Measurements from ENCODE around the gene C5orf34. TPM values are rescaled to one million over a fixed set of nuclear protein-coding genes. Genes with fewer than 3 reads are reported as not detected.

Gene C5orf34
- total and polyA plus RNA-seq, 2 of the 4 experiments (the other 2 are of a cell fraction): 3.3 to 6.1 TPM

DNA sequence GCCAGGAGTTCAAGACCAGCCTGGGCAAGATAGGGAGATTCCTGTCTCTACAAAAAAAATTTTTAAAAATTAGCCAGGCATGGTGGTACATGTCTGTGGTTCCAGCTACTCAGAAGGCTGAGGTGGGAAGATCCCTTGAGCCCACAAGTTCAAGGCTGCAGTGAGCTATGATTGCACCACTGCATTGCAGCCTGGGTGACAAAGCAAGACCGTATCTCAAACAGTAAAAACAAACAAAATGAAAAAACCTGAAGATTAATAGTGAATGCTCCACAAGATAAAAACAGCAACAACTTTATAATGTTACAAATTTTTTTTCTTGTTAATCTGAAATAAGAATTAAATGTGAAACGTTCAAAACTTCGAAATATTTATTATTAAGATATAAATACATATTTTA, 28.6 kb downstream of the C5orf34 start:
- Histone ChIP-seq H4K5ac (ENCODE audit: low read depth, low read length) (no peak overlapping the region), H2BK120ac (ENCODE audit: low read depth, low read length) (no peak overlapping the region), H3K27ac (ENCODE audit: insufficient read depth, low read length) (no peak overlapping the region), H3K4me3 (ENCODE audit: insufficient read depth, low read depth, low read length) (no peak overlapping the region), H2AK9ac (replicated peaks; ENCODE audit: low read depth, low read length, poor library complexity) (no peak overlapping the region), H2BK20ac (ENCODE audit: low read depth, low read length) (no peak overlapping the region), H3K14ac (replicated peaks; ENCODE audit: low read depth, low read length) (no peak overlapping the region), H3K56ac (ENCODE audit: extremely low read depth, insufficient read depth, low read length) (no peak overlapping the region), H3K23ac (ENCODE audit: low read depth, low read length) (no peak overlapping the region), H4K8ac (ENCODE audit: low read depth in 2 of 2, low read length in 2 of 2) (no peak overlapping the region), H3K27me3 (ENCODE audit: control insufficient read depth, insufficient read depth, low read length) (no peaks in the 10 kb centered on the region), H3K9ac (ENCODE audit: low read depth, low read length) (no peak overlapping the region), H2AFZ (replicated peaks; ENCODE audit: low read length, poor library complexity) (no peak overlapping the region), H2BK15ac (ENCODE audit: low read depth, low read length) (no peak overlapping the region), H3K4me1 (ENCODE audit: control insufficient read depth, insufficient read depth, low read length) (peaks cover 2% of the 10 kb centered on the region; the same call in 1 of the 2 replicates), H3K18ac (ENCODE audit: low read depth, low read length) (no peak overlapping the region), H3K4me2 (ENCODE audit: low read depth, low read length) (no peak overlapping the region), H4K20me1 (ENCODE audit: insufficient read depth, low read length) (no peaks in the 10 kb centered on the region), H4K91ac (ENCODE audit: insufficient read depth, low read depth, low read length) (no peak overlapping the region), H3K36me3 (ENCODE audit: control insufficient read depth, insufficient read depth, low read length) (no peaks in the 10 kb centered on the region), H3K9me1 (ENCODE audit: insufficient read depth, low read length) (no peaks in the 10 kb centered on the region), H2BK5ac (ENCODE audit: low read depth, low read length, poor library complexity, severe bottlenecking) (no peak overlapping the region), H3K9me3 (ENCODE audit: control insufficient read depth, insufficient read depth, low read length) (no peaks in the 10 kb centered on the region), H2AK5ac (ENCODE audit: low read depth, low read length) (no peak overlapping the region), H3K4ac (ENCODE audit: low read depth, low read length) (no peak overlapping the region), H3K79me1 (ENCODE audit: low read depth in 1 of 2, low read length in 2 of 2) (peaks cover 3 to 7% of the 10 kb centered on the region in 2 experiments)
- CTCF ChIA-PET: no interaction called here
- dilution Hi-C loops (cut with HindIII; ENCODE audit: low sequenced_read_pairs, unreplicated experiment) (no loop called here), in situ Hi-C loops (cut with MboI; ENCODE audit: low sequenced_read_pairs) (loop anchor here (25.0 kb wide), 1 partner anchor 574 kb away; no protein-coding TSS in a partner anchor), intact Hi-C loops (cut with micrococcal nuclease) (loop anchor here (10.0 kb wide), 1 partner anchor 472 kb away; no protein-coding TSS in a partner anchor)
- ATAC-seq (ENCODE audit: low read depth): no peak
- POLR2A ChIA-PET (ENCODE audit: unreplicated experiment): no interaction called here
- WGBS, 2 experiments (ENCODE audit: extremely low coverage in 2 of 2, insufficient read length in 1 of 2): no CpG with 5 or more reads among the region's 3 CpGs
- TF ChIP-seq RFX5 (IDR thresholded peaks at IDR 0.05; ENCODE audit: low read depth, low read length) (no peak), SMC3 (IDR thresholded peaks at IDR 0.05; ENCODE audit: low read depth, low read length) (no peak), RCOR1 (IDR thresholded peaks at IDR 0.05; ENCODE audit: insufficient replicate concordance, low read length) (no peak), MAFK (IDR thresholded peaks at IDR 0.05; ENCODE audit: low read depth, low read length) (no peak), NFE2L2 (IDR thresholded peaks at IDR 0.05; ENCODE audit: low read depth, low read length) (no peak), MAZ (IDR thresholded peaks at IDR 0.05; ENCODE audit: borderline replicate concordance, low read depth, low read length) (no peak), POLR2A (IDR thresholded peaks at IDR 0.05; ENCODE audit: low read depth, low read length) (no peak), CHD1 (IDR thresholded peaks at IDR 0.05; ENCODE audit: low read depth, low read length) (no peak), FOS (IDR thresholded peaks at IDR 0.05; ENCODE audit: low read depth, low read length) (no peak), CEBPB (IDR thresholded peaks at IDR 0.05; ENCODE audit: low read depth, low read length) (no peak)
- TF ChIP-seq, protein P1, sequence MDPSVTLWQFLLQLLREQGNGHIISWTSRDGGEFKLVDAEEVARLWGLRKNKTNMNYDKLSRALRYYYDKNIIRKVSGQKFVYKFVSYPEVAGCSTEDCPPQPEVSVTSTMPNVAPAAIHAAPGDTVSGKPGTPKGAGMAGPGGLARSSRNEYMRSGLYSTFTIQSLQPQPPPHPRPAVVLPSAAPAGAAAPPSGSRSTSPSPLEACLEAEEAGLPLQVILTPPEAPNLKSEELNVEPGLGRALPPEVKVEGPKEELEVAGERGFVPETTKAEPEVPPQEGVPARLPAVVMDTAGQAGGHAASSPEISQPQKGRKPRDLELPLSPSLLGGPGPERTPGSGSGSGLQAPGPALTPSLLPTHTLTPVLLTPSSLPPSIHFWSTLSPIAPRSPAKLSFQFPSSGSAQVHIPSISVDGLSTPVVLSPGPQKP (IDR thresholded peaks at IDR 0.05; ENCODE audit: borderline replicate concordance, low read depth, low read length): no peak
- TF ChIP-seq, protein P2, sequence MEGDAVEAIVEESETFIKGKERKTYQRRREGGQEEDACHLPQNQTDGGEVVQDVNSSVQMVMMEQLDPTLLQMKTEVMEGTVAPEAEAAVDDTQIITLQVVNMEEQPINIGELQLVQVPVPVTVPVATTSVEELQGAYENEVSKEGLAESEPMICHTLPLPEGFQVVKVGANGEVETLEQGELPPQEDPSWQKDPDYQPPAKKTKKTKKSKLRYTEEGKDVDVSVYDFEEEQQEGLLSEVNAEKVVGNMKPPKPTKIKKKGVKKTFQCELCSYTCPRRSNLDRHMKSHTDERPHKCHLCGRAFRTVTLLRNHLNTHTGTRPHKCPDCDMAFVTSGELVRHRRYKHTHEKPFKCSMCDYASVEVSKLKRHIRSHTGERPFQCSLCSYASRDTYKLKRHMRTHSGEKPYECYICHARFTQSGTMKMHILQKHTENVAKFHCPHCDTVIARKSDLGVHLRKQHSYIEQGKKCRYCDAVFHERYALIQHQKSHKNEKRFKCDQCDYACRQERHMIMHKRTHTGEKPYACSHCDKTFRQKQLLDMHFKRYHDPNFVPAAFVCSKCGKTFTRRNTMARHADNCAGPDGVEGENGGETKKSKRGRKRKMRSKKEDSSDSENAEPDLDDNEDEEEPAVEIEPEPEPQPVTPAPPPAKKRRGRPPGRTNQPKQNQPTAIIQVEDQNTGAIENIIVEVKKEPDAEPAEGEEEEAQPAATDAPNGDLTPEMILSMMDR (conservative IDR thresholded peaks at IDR 0.05; ENCODE audit: low read depth, low read length): no peak
- no peak for DNase-seq
- no TSS peak for BruUV-seq (replicated peaks)

All from IMR-90 (cell line).